HEK293 (cell line): ENCODE measurements around the gene MEGF8.
A peak's percentile ranks its signal among the peaks of the same experiment; 100 is the strongest.

Experiments used
- GLIS1 ChIP-seq: fragments of 450-650 bp; formaldehyde crosslinking; IDR thresholded peaks from 2 replicates; pipeline ENCODE4 v1.5.1; 2016; ENCODE audit warnings: missing biosample characterization, missing genetic modification characterization
- KLF7 ChIP-seq: fragments of 450-650 bp; formaldehyde crosslinking; IDR thresholded peaks from 2 replicates; pipeline ENCODE4 v1.5.1; 2016; ENCODE audit warnings: missing biosample characterization, missing genetic modification characterization, borderline replicate concordance
- MYNN ChIP-seq: fragments of 450-650 bp; formaldehyde crosslinking; IDR thresholded peaks from 2 replicates; pipeline ENCODE4 v1.5.1; 2016; ENCODE audit warnings: missing biosample characterization, missing genetic modification characterization, borderline replicate concordance
- OSR2 ChIP-seq: fragments of 450-650 bp; formaldehyde crosslinking; IDR thresholded peaks from 2 replicates; pipeline ENCODE4 v1.5.1; 2016; ENCODE audit warnings: missing biosample characterization, missing genetic modification characterization
- SP3 ChIP-seq: fragments of 450-650 bp; formaldehyde crosslinking; IDR thresholded peaks from 2 replicates; pipeline ENCODE4 v1.5.1; 2016; ENCODE audit warnings: missing biosample characterization, missing genetic modification characterization
- WT1 ChIP-seq: fragments of 450-650 bp; formaldehyde crosslinking; IDR thresholded peaks from 2 replicates; pipeline ENCODE4 v1.5.1; 2016; ENCODE audit warnings: missing biosample characterization, missing genetic modification characterization
- YY2 ChIP-seq: fragments of 450-650 bp; formaldehyde crosslinking; IDR thresholded peaks from 2 replicates; pipeline ENCODE4 v1.5.1; 2016; ENCODE audit warnings: missing biosample characterization, missing genetic modification characterization
- ZFP69B ChIP-seq: fragments of 450-650 bp; formaldehyde crosslinking; IDR thresholded peaks from 2 replicates; pipeline ENCODE4 v1.5.1; 2016; ENCODE audit warnings: missing biosample characterization, missing genetic modification characterization
- ZNF16 ChIP-seq: fragments of 450-650 bp; formaldehyde crosslinking; IDR thresholded peaks from 2 replicates; pipeline ENCODE4 v1.5.1; 2016; ENCODE audit warnings: low read depth, missing biosample characterization, missing genetic modification characterization
- ZNF223 ChIP-seq: fragments of 450-650 bp; formaldehyde crosslinking; IDR thresholded peaks from 2 replicates; pipeline ENCODE4 v1.5.1; 2016; ENCODE audit warnings: missing biosample characterization, missing genetic modification characterization
- ZNF24 ChIP-seq: fragments of 450-650 bp; formaldehyde crosslinking; IDR thresholded peaks from 2 replicates; pipeline ENCODE4 v1.5.1; 2016; ENCODE audit warnings: missing biosample characterization, missing genetic modification characterization
- ZNF324 ChIP-seq: fragments of 450-650 bp; formaldehyde crosslinking; IDR thresholded peaks from 2 replicates; pipeline ENCODE4 v1.5.1; 2016; ENCODE audit warnings: missing biosample characterization, missing genetic modification characterization
- ZNF394 ChIP-seq: fragments of 450-650 bp; formaldehyde crosslinking; IDR thresholded peaks from 2 replicates; pipeline ENCODE4 v1.5.1; 2016; ENCODE audit warnings: missing biosample characterization, missing genetic modification characterization, mild to moderate bottlenecking, moderate library complexity, borderline replicate concordance
- ZNF600 ChIP-seq: fragments of 450-650 bp; formaldehyde crosslinking; IDR thresholded peaks from 2 replicates; pipeline ENCODE4 v1.5.1; 2016; ENCODE audit warnings: missing biosample characterization, missing genetic modification characterization
- ZNF610 ChIP-seq: fragments of 450-650 bp; formaldehyde crosslinking; IDR thresholded peaks from 2 replicates; pipeline ENCODE4 v1.5.1; 2016; ENCODE audit warnings: missing biosample characterization, missing genetic modification characterization, borderline replicate concordance
- ZSCAN30 ChIP-seq: fragments of 450-650 bp; IDR thresholded peaks from 2 replicates; pipeline ENCODE4 v1.5.1; 2018; ENCODE audit warnings: missing biosample characterization, mild to moderate bottlenecking, missing genetic modification characterization, moderate library complexity
- TF ChIP-seq, protein P1 (sequence below): fragments of 450-650 bp; formaldehyde crosslinking; IDR thresholded peaks from 2 replicates; pipeline ENCODE4 v1.5.1; 2016; ENCODE audit warnings: missing biosample characterization, missing genetic modification characterization
- TF ChIP-seq, protein P2 (sequence below): fragments of 450-650 bp; formaldehyde crosslinking; IDR thresholded peaks from 2 replicates; pipeline ENCODE4 v1.5.1; 2017; ENCODE audit warnings: missing biosample characterization, missing genetic modification characterization
- TF ChIP-seq, protein P3 (sequence below): fragments of 450-650 bp; formaldehyde crosslinking; IDR thresholded peaks from 2 replicates; pipeline ENCODE4 v1.5.1; 2016; ENCODE audit warnings: missing biosample characterization, missing genetic modification characterization
- TF ChIP-seq, protein P4 (sequence below): fragments of 450-650 bp; formaldehyde crosslinking; IDR thresholded peaks from 2 replicates; pipeline ENCODE4 v1.5.1; 2016; ENCODE audit warnings: missing biosample characterization, missing genetic modification characterization
- TF ChIP-seq, protein P5 (sequence below): fragments of 450-650 bp; formaldehyde crosslinking; IDR thresholded peaks from 2 replicates; pipeline ENCODE4 v1.5.1; 2017; ENCODE audit warnings: missing biosample characterization, missing genetic modification characterization
- TF ChIP-seq, protein P6 (sequence below): fragments of 450-650 bp; formaldehyde crosslinking; IDR thresholded peaks from 2 replicates; pipeline ENCODE4 v1.5.1; 2016; ENCODE audit warnings: missing biosample characterization, missing genetic modification characterization

The MEGF8 gene

DNA sequence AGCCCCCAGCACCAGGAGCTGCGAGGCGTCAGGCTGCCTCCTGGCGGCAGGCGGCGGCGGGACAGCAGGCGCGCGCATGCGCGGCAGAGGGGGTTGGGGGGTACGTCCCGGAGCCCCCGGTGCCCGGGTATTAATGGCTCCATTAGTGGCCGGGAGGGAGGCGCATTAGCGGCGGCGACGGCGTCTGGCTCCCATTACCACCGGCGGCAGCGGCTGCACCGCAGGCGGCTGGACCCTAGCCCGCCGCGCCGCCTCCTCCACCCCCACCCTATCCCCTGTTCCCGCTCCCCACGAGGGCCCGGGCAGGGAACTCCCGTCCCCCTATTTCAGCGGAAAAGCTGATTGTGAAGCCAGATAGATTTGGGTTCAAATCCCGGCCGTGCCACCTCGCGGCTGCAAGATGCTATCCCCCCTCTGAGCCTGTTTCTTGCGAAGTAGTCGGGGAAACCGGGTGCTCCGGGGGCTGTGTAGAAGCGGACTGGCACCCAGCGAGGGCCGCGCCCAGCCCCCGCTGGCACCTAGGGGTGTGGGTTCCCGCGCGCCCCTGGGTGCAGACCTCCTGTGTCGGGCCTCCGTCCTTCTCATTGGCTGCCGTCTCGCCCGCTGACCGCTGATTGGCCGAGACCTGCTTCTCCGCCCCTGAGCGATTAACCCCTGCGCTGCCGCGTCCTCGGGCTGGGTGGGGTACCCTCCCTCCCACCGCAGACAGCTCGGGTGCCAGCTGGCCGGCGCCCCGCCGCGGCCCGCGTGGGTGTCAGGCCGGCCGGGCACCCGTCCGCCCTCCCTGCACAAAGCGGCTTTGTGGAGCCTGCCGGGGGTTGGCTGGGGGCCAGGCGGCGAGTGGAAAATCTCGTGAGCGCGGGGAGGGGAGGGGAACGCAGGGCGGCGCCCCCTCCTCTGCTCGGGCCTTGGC, 45.3 kb upstream of the MEGF8 start (continued):
- TF ChIP-seq ZNF600 (tag by site-specific recombination) (no peak), ZNF324 (tag by site-specific recombination) (peak; percentile 72), ZFP69B (tag by site-specific recombination) (peak; percentile 69), MYNN (0 out of 2 replicates have a peak, but pooled peaks have one; percentile 11), SP3 (peak; percentile 92), GLIS1 (peak; percentile 99), ZNF610 (tag by site-specific recombination) (0 out of 2 replicates have a peak, but pooled peaks have one; percentile 12), WT1 (tag by site-specific recombination) (peak; percentile 69), KLF7 (tag by site-specific recombination) (peak; percentile 98), ZNF223 (tag by site-specific recombination) (peak; percentile 53; the same call in 1 of the 2 replicates), YY2 (tag by site-specific recombination) (0 out of 2 replicates have a peak, but pooled peaks have one; percentile 24), ZNF16 (no peak), OSR2 (tag by site-specific recombination) (peak; percentile 52), ZNF24 (peak; percentile 36), ZSCAN30 (tag by site-specific recombination) (peak; percentile 82), ZNF394 (peak; percentile 48; the same call in 1 of the 2 replicates)
- TF ChIP-seq, protein P1, sequence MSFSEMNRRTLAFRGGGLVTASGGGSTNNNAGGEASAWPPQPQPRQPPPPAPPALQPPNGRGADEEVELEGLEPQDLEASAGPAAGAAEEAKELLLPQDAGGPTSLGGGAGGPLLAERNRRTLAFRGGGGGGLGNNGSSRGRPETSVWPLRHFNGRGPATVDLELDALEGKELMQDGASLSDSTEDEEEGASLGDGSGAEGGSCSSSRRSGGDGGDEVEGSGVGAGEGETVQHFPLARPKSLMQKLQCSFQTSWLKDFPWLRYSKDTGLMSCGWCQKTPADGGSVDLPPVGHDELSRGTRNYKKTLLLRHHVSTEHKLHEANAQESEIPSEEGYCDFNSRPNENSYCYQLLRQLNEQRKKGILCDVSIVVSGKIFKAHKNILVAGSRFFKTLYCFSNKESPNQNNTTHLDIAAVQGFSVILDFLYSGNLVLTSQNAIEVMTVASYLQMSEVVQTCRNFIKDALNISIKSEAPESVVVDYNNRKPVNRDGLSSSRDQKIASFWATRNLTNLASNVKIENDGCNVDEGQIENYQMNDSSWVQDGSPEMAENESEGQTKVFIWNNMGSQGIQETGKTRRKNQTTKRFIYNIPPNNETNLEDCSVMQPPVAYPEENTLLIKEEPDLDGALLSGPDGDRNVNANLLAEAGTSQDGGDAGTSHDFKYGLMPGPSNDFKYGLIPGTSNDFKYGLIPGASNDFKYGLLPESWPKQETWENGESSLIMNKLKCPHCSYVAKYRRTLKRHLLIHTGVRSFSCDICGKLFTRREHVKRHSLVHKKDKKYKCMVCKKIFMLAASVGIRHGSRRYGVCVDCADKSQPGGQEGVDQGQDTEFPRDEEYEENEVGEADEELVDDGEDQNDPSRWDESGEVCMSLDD (tag by site-specific recombination): peak; percentile 100
- TF ChIP-seq, protein P2, sequence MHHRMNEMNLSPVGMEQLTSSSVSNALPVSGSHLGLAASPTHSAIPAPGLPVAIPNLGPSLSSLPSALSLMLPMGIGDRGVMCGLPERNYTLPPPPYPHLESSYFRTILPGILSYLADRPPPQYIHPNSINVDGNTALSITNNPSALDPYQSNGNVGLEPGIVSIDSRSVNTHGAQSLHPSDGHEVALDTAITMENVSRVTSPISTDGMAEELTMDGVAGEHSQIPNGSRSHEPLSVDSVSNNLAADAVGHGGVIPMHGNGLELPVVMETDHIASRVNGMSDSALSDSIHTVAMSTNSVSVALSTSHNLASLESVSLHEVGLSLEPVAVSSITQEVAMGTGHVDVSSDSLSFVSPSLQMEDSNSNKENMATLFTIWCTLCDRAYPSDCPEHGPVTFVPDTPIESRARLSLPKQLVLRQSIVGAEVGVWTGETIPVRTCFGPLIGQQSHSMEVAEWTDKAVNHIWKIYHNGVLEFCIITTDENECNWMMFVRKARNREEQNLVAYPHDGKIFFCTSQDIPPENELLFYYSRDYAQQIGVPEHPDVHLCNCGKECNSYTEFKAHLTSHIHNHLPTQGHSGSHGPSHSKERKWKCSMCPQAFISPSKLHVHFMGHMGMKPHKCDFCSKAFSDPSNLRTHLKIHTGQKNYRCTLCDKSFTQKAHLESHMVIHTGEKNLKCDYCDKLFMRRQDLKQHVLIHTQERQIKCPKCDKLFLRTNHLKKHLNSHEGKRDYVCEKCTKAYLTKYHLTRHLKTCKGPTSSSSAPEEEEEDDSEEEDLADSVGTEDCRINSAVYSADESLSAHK (tag by site-specific recombination): peak; percentile 62; the same call in 1 of the 2 replicates
- TF ChIP-seq, protein P3, sequence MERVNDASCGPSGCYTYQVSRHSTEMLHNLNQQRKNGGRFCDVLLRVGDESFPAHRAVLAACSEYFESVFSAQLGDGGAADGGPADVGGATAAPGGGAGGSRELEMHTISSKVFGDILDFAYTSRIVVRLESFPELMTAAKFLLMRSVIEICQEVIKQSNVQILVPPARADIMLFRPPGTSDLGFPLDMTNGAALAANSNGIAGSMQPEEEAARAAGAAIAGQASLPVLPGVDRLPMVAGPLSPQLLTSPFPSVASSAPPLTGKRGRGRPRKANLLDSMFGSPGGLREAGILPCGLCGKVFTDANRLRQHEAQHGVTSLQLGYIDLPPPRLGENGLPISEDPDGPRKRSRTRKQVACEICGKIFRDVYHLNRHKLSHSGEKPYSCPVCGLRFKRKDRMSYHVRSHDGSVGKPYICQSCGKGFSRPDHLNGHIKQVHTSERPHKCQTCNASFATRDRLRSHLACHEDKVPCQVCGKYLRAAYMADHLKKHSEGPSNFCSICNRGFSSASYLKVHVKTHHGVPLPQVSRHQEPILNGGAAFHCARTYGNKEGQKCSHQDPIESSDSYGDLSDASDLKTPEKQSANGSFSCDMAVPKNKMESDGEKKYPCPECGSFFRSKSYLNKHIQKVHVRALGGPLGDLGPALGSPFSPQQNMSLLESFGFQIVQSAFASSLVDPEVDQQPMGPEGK (tag by site-specific recombination): peak; percentile 100
- TF ChIP-seq, protein P4, sequence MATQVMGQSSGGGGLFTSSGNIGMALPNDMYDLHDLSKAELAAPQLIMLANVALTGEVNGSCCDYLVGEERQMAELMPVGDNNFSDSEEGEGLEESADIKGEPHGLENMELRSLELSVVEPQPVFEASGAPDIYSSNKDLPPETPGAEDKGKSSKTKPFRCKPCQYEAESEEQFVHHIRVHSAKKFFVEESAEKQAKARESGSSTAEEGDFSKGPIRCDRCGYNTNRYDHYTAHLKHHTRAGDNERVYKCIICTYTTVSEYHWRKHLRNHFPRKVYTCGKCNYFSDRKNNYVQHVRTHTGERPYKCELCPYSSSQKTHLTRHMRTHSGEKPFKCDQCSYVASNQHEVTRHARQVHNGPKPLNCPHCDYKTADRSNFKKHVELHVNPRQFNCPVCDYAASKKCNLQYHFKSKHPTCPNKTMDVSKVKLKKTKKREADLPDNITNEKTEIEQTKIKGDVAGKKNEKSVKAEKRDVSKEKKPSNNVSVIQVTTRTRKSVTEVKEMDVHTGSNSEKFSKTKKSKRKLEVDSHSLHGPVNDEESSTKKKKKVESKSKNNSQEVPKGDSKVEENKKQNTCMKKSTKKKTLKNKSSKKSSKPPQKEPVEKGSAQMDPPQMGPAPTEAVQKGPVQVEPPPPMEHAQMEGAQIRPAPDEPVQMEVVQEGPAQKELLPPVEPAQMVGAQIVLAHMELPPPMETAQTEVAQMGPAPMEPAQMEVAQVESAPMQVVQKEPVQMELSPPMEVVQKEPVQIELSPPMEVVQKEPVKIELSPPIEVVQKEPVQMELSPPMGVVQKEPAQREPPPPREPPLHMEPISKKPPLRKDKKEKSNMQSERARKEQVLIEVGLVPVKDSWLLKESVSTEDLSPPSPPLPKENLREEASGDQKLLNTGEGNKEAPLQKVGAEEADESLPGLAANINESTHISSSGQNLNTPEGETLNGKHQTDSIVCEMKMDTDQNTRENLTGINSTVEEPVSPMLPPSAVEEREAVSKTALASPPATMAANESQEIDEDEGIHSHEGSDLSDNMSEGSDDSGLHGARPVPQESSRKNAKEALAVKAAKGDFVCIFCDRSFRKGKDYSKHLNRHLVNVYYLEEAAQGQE (tag by site-specific recombination): 0 out of 2 replicates have a peak, but pooled peaks have one; percentile 2
- TF ChIP-seq, protein P5, sequence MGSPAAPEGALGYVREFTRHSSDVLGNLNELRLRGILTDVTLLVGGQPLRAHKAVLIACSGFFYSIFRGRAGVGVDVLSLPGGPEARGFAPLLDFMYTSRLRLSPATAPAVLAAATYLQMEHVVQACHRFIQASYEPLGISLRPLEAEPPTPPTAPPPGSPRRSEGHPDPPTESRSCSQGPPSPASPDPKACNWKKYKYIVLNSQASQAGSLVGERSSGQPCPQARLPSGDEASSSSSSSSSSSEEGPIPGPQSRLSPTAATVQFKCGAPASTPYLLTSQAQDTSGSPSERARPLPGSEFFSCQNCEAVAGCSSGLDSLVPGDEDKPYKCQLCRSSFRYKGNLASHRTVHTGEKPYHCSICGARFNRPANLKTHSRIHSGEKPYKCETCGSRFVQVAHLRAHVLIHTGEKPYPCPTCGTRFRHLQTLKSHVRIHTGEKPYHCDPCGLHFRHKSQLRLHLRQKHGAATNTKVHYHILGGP (tag by site-specific recombination): no peak
- TF ChIP-seq, protein P6, sequence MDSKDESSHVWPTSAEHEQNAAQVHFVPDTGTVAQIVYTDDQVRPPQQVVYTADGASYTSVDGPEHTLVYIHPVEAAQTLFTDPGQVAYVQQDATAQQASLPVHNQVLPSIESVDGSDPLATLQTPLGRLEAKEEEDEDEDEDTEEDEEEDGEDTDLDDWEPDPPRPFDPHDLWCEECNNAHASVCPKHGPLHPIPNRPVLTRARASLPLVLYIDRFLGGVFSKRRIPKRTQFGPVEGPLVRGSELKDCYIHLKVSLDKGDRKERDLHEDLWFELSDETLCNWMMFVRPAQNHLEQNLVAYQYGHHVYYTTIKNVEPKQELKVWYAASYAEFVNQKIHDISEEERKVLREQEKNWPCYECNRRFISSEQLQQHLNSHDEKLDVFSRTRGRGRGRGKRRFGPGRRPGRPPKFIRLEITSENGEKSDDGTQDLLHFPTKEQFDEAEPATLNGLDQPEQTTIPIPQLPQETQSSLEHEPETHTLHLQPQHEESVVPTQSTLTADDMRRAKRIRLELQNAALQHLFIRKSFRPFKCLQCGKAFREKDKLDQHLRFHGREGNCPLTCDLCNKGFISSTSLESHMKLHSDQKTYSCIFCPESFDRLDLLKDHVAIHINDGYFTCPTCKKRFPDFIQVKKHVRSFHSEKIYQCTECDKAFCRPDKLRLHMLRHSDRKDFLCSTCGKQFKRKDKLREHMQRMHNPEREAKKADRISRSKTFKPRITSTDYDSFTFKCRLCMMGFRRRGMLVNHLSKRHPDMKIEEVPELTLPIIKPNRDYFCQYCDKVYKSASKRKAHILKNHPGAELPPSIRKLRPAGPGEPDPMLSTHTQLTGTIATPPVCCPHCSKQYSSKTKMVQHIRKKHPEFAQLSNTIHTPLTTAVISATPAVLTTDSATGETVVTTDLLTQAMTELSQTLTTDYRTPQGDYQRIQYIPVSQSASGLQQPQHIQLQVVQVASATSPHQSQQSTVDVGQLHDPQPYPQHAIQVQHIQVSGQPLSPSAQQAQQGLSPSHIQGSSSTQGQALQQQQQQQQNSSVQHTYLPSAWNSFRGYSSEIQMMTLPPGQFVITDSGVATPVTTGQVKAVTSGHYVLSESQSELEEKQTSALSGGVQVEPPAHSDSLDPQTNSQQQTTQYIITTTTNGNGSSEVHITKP (tag by site-specific recombination): peak; percentile 99
